T-helper 2 cell (primary cell): ENCODE data around the gene PTPRM.

Experiments
- DNase-seq, 5 experiments: peaks; one replicate each; pipeline versions ENCODE4 v3.0.0 to v3.0.0-alpha.2; 2012 to 2022

PTPRM gene

DNA sequence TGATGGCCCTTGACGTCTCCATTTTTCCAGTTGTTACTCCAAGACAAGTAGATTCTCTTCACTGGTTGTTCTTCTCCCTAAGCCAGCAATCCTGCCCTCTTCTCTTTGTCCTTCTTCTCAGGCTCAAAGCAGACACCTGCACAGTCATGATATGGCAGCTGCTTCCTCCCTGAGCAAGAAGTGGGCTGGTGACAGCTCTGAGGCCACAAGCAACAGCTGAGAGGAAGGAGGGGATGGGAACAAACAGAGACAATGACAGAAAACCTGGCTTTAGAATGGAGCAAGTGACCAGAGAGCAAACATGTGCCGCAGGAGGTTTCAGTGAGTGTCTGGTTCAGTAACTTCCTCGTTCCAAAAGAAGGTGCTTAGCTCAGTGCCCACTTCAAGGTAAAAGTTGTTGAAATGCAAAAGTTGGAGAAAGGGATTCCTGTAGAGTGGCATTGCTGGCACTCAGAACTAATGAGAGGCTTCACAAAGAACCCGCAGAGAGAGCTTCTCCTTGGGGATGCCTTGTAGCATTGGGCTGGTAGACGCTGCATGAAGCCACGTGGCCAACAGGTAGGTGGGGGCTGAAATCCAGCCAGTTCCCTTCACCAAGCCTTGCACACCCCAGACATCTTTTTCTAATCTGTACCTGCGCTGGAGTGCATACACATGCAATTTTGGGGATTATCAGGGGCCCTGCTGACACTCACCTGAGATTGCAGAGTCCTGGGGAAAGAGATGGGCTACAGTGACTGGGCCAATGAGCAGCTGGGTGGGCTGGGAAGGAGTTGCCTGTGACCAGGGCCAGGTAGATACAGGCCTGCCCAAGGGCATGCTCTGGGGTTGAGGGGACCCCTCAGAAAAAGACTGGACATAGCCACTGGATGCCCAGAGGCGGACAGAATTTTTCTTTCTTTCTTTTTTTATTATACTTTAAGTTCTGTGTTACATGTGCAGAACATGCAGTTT lies 888.8 kb downstream of the PTPRM start:
- no peak for DNase-seq
